Measurements from ENCODE around the gene BMPR1A.

DNA sequence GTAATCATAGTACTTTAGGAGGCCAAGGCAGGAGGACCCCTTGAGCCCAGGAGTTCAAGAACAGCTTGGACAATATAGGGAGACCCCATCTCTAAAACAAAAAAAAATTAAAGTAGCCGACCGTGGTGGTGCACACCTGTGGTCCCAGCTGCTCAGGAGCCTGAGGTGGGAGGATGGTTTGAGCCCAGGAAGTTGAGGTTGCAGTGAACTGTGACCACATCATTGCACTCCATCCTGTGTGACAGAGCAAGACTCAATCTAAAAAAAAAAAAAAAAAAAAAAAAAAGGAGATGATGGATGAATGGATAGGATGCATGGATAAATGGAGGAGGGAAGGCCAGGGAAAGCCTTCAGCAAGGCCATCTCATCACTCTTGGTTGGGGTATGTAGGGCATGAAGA is 33.4 kb upstream of the BMPR1A start:
- TF ChIP-seq, protein P1, sequence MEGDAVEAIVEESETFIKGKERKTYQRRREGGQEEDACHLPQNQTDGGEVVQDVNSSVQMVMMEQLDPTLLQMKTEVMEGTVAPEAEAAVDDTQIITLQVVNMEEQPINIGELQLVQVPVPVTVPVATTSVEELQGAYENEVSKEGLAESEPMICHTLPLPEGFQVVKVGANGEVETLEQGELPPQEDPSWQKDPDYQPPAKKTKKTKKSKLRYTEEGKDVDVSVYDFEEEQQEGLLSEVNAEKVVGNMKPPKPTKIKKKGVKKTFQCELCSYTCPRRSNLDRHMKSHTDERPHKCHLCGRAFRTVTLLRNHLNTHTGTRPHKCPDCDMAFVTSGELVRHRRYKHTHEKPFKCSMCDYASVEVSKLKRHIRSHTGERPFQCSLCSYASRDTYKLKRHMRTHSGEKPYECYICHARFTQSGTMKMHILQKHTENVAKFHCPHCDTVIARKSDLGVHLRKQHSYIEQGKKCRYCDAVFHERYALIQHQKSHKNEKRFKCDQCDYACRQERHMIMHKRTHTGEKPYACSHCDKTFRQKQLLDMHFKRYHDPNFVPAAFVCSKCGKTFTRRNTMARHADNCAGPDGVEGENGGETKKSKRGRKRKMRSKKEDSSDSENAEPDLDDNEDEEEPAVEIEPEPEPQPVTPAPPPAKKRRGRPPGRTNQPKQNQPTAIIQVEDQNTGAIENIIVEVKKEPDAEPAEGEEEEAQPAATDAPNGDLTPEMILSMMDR (IDR thresholded peaks at IDR 0.05), result no peak
- TF ChIP-seq POLR2A (IDR thresholded peaks at IDR 0.05), result no peak
